ENCODE measurements around the gene FLII. TPM values are rescaled to one million over a fixed set of nuclear protein-coding genes. Genes with fewer than 3 reads are reported as not detected.

FLII gene
- total RNA-seq, 2 donors from 2014 or later: 299 to 335 TPM

GRCh38 chr17:18226284-18226945, 32.1 kb downstream of the FLII start:
- Histone ChIP-seq H3K4me3 (ENCODE audit: low read length) (peak overlapping the region; percentile 97), H3K27me3 (ENCODE audit: control insufficient read depth, insufficient read depth, low read length, poor library complexity, severe bottlenecking) (no peaks in the 10 kb centered on the region), H3K9ac (ENCODE audit: extremely low read depth, low read length, poor library complexity, severe bottlenecking) (peak overlapping the region; percentile 74), H3K36me3 (ENCODE audit: control insufficient read depth, insufficient read depth, low read length) (peaks cover 3% of the 10 kb centered on the region), H3K4me1 (ENCODE audit: control insufficient read depth, insufficient read depth, low read length) (peaks cover 5% of the 10 kb centered on the region), H3K27ac (ENCODE audit: low read depth, low read length) (no peak overlapping the region), H3K9me3 (ENCODE audit: control insufficient read depth, low read length) (no peaks in the 10 kb centered on the region)
- no peak for DNase-seq
- H3K4me1 Mint-ChIP-seq: peaks cover 22% of the 10 kb centered on the region
- H3K36me3 Mint-ChIP-seq (ENCODE audit: low read depth): peaks cover 2% of the 10 kb centered on the region
- WGBS, 2 experiments (ENCODE audit: insufficient coverage in 1 of 2, insufficient read length in 1 of 2): 29 to 36% methylated on average over 7 to 16 of the region's 16 CpGs
- no peaks in the 10 kb centered on the region for H3K9me3 Mint-ChIP-seq
- H3K4me3 Mint-ChIP-seq: peak overlapping the region; percentile 95
- TF ChIP-seq CTCF (conservative IDR thresholded peaks at IDR 0.05): no peak
- peak overlapping the region; percentile 94 for H3K27ac Mint-ChIP-seq
- H3K27me3 Mint-ChIP-seq (ENCODE audit: insufficient read depth): no peaks in the 10 kb centered on the region

- H3K27me3 Mint-ChIP-seq (ENCODE audit: insufficient read depth): no peaks in the 10 kb centered on the region
- peaks cover 5% of the 10 kb centered on the region for H3K4me1 ChIP-seq (ENCODE audit: control insufficient read depth, insufficient read depth, low read length)
- H3K27ac Mint-ChIP-seq: peak overlapping the region; percentile 94
- 0% methylated on average over 2 to 51 of the region's 57 CpGs for whole genome bisulfite sequencing, 2 experiments (ENCODE audit: insufficient coverage in 1 of 2, insufficient read length in 1 of 2)
- no peak for TF ChIP-seq CTCF (conservative IDR thresholded peaks at IDR 0.05)
- no peaks in the 10 kb centered on the region for H3K9me3 ChIP-seq (ENCODE audit: control insufficient read depth, low read length)
- H3K4me3 ChIP-seq (ENCODE audit: low read length): peak overlapping the region; percentile 97
- DNase-seq: no peak
- no peaks in the 10 kb centered on the region for H3K27me3 ChIP-seq (ENCODE audit: control insufficient read depth, insufficient read depth, low read length, poor library complexity, severe bottlenecking)
- peak overlapping the region; percentile 74 for H3K9ac ChIP-seq (ENCODE audit: extremely low read depth, low read length, poor library complexity, severe bottlenecking)
- no peaks in the 10 kb centered on the region for H3K36me3 Mint-ChIP-seq (ENCODE audit: low read depth)
- no peak overlapping the region for H3K27ac ChIP-seq (ENCODE audit: low read depth, low read length)
- H3K4me3 Mint-ChIP-seq: peak overlapping the region; percentile 95
- peaks cover 22% of the 10 kb centered on the region for H3K4me1 Mint-ChIP-seq
- H3K36me3 ChIP-seq (ENCODE audit: control insufficient read depth, insufficient read depth, low read length): no peaks in the 10 kb centered on the region
- H3K9me3 Mint-ChIP-seq: no peaks in the 10 kb centered on the region
Measured at GRCh38 chr17:18225642-18226283, 32.8 kb downstream of the FLII start.

- Mint-ChIP-seq H3K27ac (peak within 1 kb of the TSS; percentile 98), H3K4me1 (peaks cover 22% of the 10 kb centered on the region), H3K9me3 (no peaks in the 10 kb centered on the region), H3K36me3 (ENCODE audit: low read depth) (no peaks in the 10 kb centered on the region), H3K27me3 (ENCODE audit: insufficient read depth) (no peaks in the 10 kb centered on the region), H3K4me3 (peak within 1 kb of the TSS; percentile 95)
- peak; percentile 100 for DNase-seq
- Histone ChIP-seq H3K27me3 (ENCODE audit: control insufficient read depth, insufficient read depth, low read length, poor library complexity, severe bottlenecking) (no peaks in the 10 kb centered on the region), H3K4me1 (ENCODE audit: control insufficient read depth, insufficient read depth, low read length) (peaks cover 5% of the 10 kb centered on the region), H3K9me3 (ENCODE audit: control insufficient read depth, low read length) (no peaks in the 10 kb centered on the region), H3K27ac (ENCODE audit: low read depth, low read length) (peak within 1 kb of the TSS; percentile 97), H3K4me3 (ENCODE audit: low read length) (peak within 1 kb of the TSS; percentile 97), H3K36me3 (ENCODE audit: control insufficient read depth, insufficient read depth, low read length) (no peaks in the 10 kb centered on the region), H3K9ac (ENCODE audit: extremely low read depth, low read length, poor library complexity, severe bottlenecking) (peak within 1 kb of the TSS; percentile 74)
- no peak for TF ChIP-seq CTCF (conservative IDR thresholded peaks at IDR 0.05)
- 0 to 1% methylated on average over 19 to 60 of the region's 60 CpGs for WGBS, 2 experiments (ENCODE audit: insufficient coverage in 1 of 2, insufficient read length in 1 of 2)
Measured at GRCh38 chr17:18225121-18225641, 33.4 kb downstream of the FLII start, which contains the start of gene LLGL1. TSS of gene LLGL1 (plus strand) at chr17:18225635. CDS start at chr17:18225683, 48 bp downstream.

All from endodermal cell (in vitro differentiated cells).